GM12878 (cell line): ENCODE results near the gene PIP4K2A. TPM values are rescaled to one million over a fixed set of nuclear protein-coding genes. Genes with fewer than 3 reads are reported as not detected.

Experiments used
- ATAC-seq: fragments of 200-7000 bp; cut with Tn5 transposase; 3 replicates; pipeline ENCODE4 v1.9.1; 2020; ENCODE audit warnings: mild to moderate bottlenecking, moderate library complexity
- BruUV-seq: library from RNA; stranded (reverse); fragments of 400-500 nt; replicated peaks from 2 replicates; lab custom pipeline; 2021; lab: Mats Ljungman, UMichigan
- CTCF ChIA-PET: fragments of 300-600 bp; sonication (Branson Sonifier 250); formaldehyde crosslinking; extraction: SDS; loops from one replicate; lab custom pipeline; 2021; ENCODE audit warnings: inconsistent platforms; lab: Yijun Ruan, JAX
- POLR2A ChIA-PET: fragments of 350-600 bp; formaldehyde crosslinking; extraction: SDS; loops from one replicate; lab custom pipeline; 2021; ENCODE audit warnings: inconsistent platforms; lab: Charles Lee
- RAD21 ChIA-PET: fragments of 300-600 bp; sonication (Branson Sonifier 250); formaldehyde crosslinking; loops from one replicate; lab custom pipeline; 2023; ENCODE audit warnings: antibody characterized with exemption; ENCODE audit not compliant: unreplicated experiment; lab: Charles Lee
- SMC1A ChIA-PET: fragments of 300-600 bp; sonication (Branson Sonifier 250); formaldehyde crosslinking; loops from one replicate; lab custom pipeline; 2023; ENCODE audit not compliant: unreplicated experiment, uncharacterized antibody; lab: Charles Lee
- DNase-seq: peaks from one replicate; pipeline ENCODE4 v3.0.0-alpha.2; 2011; ENCODE audit warnings: low read depth, low spot score
- FAIRE-seq: peaks from 3 replicates; lab custom pipeline; 2011; peaks lifted over from hg19 to GRCh38; lab: Jason Lieb, UNC
- H2AFZ ChIP-seq: 2 replicates; pipeline ENCODE4 v1.6.0; 2011; ENCODE audit warnings: low read depth, low read length, control low read depth; ENCODE audit not compliant: control insufficient read depth
- H3K27ac ChIP-seq: 2 replicates; pipeline ENCODE4 v1.5.1; 2011; ENCODE audit warnings: control low read depth; ENCODE audit not compliant: control insufficient read depth, insufficient read depth
- H3K27me3 ChIP-seq, 2 experiments: replicated peaks in 1 of 2; 2 replicates each; pipeline versions ENCODE4 v1.6.0 to v1.6.1; 2011; ENCODE audit warnings: low read length in 1 of 2; ENCODE audit not compliant: control insufficient read depth in 2 of 2, insufficient read depth in 2 of 2
- H3K36me3 ChIP-seq, 2 experiments: 2 replicates each; pipeline ENCODE4 v1.5.1; 2011; ENCODE audit warnings: low read length in 1 of 2; ENCODE audit not compliant: control insufficient read depth in 2 of 2, insufficient read depth in 2 of 2
- H3K4me1 ChIP-seq: 2 replicates; pipeline ENCODE4 v1.6.1; 2011; ENCODE audit warnings: mild to moderate bottlenecking, low read length, moderate library complexity, mixed read lengths; ENCODE audit not compliant: control insufficient read depth, insufficient read depth
- H3K4me2 ChIP-seq: 2 replicates; pipeline ENCODE4 v1.6.0; 2011; ENCODE audit warnings: control low read depth; ENCODE audit not compliant: control insufficient read depth, insufficient read depth
- H3K4me3 ChIP-seq: fragments of 200-600 bp; sonication (generic); 2 replicates; pipeline ENCODE4 v1.5.1; 2016
- H3K79me2 ChIP-seq: 2 replicates; pipeline ENCODE4 v1.6.0; 2011; ENCODE audit warnings: low read length; ENCODE audit not compliant: control insufficient read depth, insufficient read depth
- H3K9ac ChIP-seq: 2 replicates; pipeline ENCODE4 v1.8.0; 2011; ENCODE audit warnings: low read length, control low read depth, mixed read lengths; ENCODE audit not compliant: control insufficient read depth, insufficient read depth
- H3K9me3 ChIP-seq: replicated peaks from 3 replicates; pipeline ENCODE4 v1.5.1; 2011; ENCODE audit warnings: mild to moderate bottlenecking, low read length; ENCODE audit not compliant: control insufficient read depth, insufficient read depth
- H4K20me1 ChIP-seq: 2 replicates; pipeline ENCODE4 v1.6.0; 2011; ENCODE audit not compliant: control insufficient read depth, insufficient read depth
- ATF2 ChIP-seq: IDR thresholded peaks from 2 replicates; pipeline ENCODE4 v1.6.1; 2012; ENCODE audit warnings: low read length, inconsistent platforms
- BMI1 ChIP-seq: fragments of 450-650 bp; IDR thresholded peaks from 2 replicates; pipeline ENCODE4 v1.6.1; 2016; ENCODE audit warnings: mild to moderate bottlenecking, moderate library complexity, borderline replicate concordance
- MYB ChIP-seq: fragments of 150-350 bp; IDR thresholded peaks from 2 replicates; pipeline ENCODE4 v1.6.1; 2014; ENCODE audit warnings: mild to moderate bottlenecking, low read depth, low read length, borderline replicate concordance
- NFYA ChIP-seq: IDR thresholded peaks from 2 replicates; pipeline ENCODE4 v1.6.1; 2011; ENCODE audit warnings: low read depth, mild to moderate bottlenecking, low read length, improper control_type of control experiment, borderline replicate concordance
- SUZ12 ChIP-seq: fragments of 200-600 bp; sonication (generic); IDR thresholded peaks from one replicate; pipeline ENCODE4 v1.6.1; 2018; ENCODE audit warnings: antibody characterized with exemption, mild to moderate bottlenecking; ENCODE audit not compliant: unreplicated experiment
- ZZZ3 ChIP-seq: IDR thresholded peaks from 2 replicates; pipeline ENCODE4 v1.6.1; 2011; ENCODE audit warnings: low read depth; ENCODE audit not compliant: control insufficient read depth, insufficient read length
- WGBS: methylation state at CpG from one replicate; pipeline ENCODE4 v1.1.6; 2016; ENCODE audit warnings: low lambda C conversion rate; ENCODE audit not compliant: insufficient replicate concordance, insufficient coverage; ENCODE audit errors: missing lambda C conversion rate; 5-methylcytosine and 5-hydroxymethylcytosine counted together
- in situ Hi-C: fragments of 300-500 bp; cut with MboI; formaldehyde crosslinking; loops from 9 replicates; pipeline ENCODE4 v1.14.3; 2018; ENCODE audit warnings: mixed read lengths
- intact Hi-C: fragments of 100-400 bp; cut with micrococcal nuclease; formaldehyde crosslinking; loops from one replicate; pipeline ENCODE4 v1.14.2; 2022; ENCODE audit not compliant: unreplicated experiment
- polyA plus RNA-seq, 11 experiments: library from polyadenylated mRNA; depleted of rRNA in 4 of 11; unstranded in 6 of 11; stranded (reverse) in 5 of 11; fragments of >200 nt; fragmentation: Nextera tagmentation in 4 of 11; fragmentation: Illumina TruSeq in 1 of 11; extraction: Ambion mirVana in 4 of 11; extraction: Trizol in 1 of 11; gene quantifications; 1 replicate in 1 of 11; 2 replicates in 10 of 11; pipeline versions ENCODE4 v1.2.1 to v1.2.3, GENCODE V29; 2011 to 2016; ENCODE audit warnings: inconsistent platforms in 2 of 11, missing spikeins in 2 of 11, low read depth in 1 of 11
- total RNA-seq, 4 experiments: library from RNA; depleted of rRNA in 3 of 4; stranded (reverse); fragments of >200 nt in 3 of 4; fragmentation: Illumina TruSeq in 1 of 4; extraction: Trizol in 1 of 4; gene quantifications; 2 replicates each; pipeline versions ENCODE4 v1.2.1 to v1.2.3, GENCODE V29; 2013 to 2021

Gene PIP4K2A
- total and polyA plus RNA-seq, 10 of the 15 experiments (the other 5 are each of a cell fraction or from before 2014, with no cell fraction given) = 54.3 to 139 (median 84.4) TPM

GRCh38 chr10:22672319-22673090, 41.9 kb downstream of the PIP4K2A start:
- ATAC-seq = no peak
- intact Hi-C loops (no loop called here), in situ Hi-C loops (no loop called here)
- Histone ChIP-seq H3K4me2 (no peak overlapping the region), H3K27me3 (no peaks in the 10 kb centered on the region), H4K20me1 (no peaks in the 10 kb centered on the region), H3K36me3 (peaks cover 0 to 1% of the 10 kb centered on the region in 2 experiments; a peak in 1 of 4 replicates), H3K4me1 (peaks cover 11% of the 10 kb centered on the region), H3K9ac (no peak overlapping the region), H3K4me3 (no peak overlapping the region), H3K27ac (no peak overlapping the region), H3K79me2 (peaks cover 93% of the 10 kb centered on the region), H2AFZ (no peak overlapping the region), H3K9me3 (no peaks in the 10 kb centered on the region)
- POLR2A ChIA-PET = interaction anchor here (0.8 kb wide), 1 partner anchor 14 kb away, joined by 3 read pairs; no protein-coding TSS in a partner anchor
- no peak for DNase-seq
- no peak for FAIRE-seq
- CTCF ChIA-PET = interaction anchor here (0.6 to 0.8 kb wide), 3 partner anchors 32 to 98 kb away, joined by 3 to 4 read pairs (median 3); no protein-coding TSS in a partner anchor
- no peak for TF ChIP-seq ZZZ3
- no peak for TF ChIP-seq SUZ12
- TF ChIP-seq MYB = no peak
- TF ChIP-seq ATF2 = no peak
- no peak for TF ChIP-seq BMI1
- no peak for TF ChIP-seq NFYA
- BruUV-seq = no TSS peak
- SMC1A ChIA-PET = interaction anchor here (0.6 to 8.4 kb wide), 8 partner anchors 9 to 56 kb away, joined by 3 to 107 read pairs (median 4); no protein-coding TSS in a partner anchor
- WGBS = 70% methylated on average over 7 of the region's 7 CpGs
- RAD21 ChIA-PET = interaction anchor here (0.6 to 6.6 kb wide), 6 partner anchors 7 to 192 kb away, joined by 3 to 71 read pairs (median 4); partner anchors contain the start of gene PIP4K2A
